ENCODE data around the gene SSRP1.

GRCh38 chr11:57314221-57314973, 21.3 kb downstream of the SSRP1 start:
- TF ChIP-seq CTCF (conservative IDR thresholded peaks at IDR 0.05; ENCODE audit: low read length) (no peak), EZH2phosphoT487 (IDR thresholded peaks at IDR 0.05; ENCODE audit: borderline replicate concordance) (no peak)

All from Loucy (cell line).